DOHH2 (cell line): ENCODE measurements around the gene PTPN22.

Experiments
- H3F3A ChIP-seq: fragments of 200-600 bp; sonication (generic), shearing (Covaris generic); 2 replicates; pipeline ENCODE4 v1.6.0; 2016; ENCODE audit warnings: antibody characterized with exemption, mild to moderate bottlenecking; ENCODE audit not compliant: control insufficient read depth, insufficient read depth
- H3K27ac ChIP-seq: fragments of 200-600 bp; sonication (generic); 2 replicates; pipeline ENCODE4 v1.5.1; 2014; ENCODE audit warnings: low read depth, mild to moderate bottlenecking, low read length, moderate library complexity
- H3K27me3 ChIP-seq: fragments of 200-600 bp; sonication (generic); 2 replicates; pipeline ENCODE4 v1.6.1; 2014; ENCODE audit warnings: mild to moderate bottlenecking, low read length, mixed read lengths; ENCODE audit not compliant: control insufficient read depth
- H3K36me3 ChIP-seq: fragments of 200-600 bp; sonication (generic); 2 replicates; pipeline ENCODE4 v1.6.1; 2014; ENCODE audit warnings: mild to moderate bottlenecking, low read length, moderate library complexity, mixed read lengths; ENCODE audit not compliant: control insufficient read depth
- H3K4me1 ChIP-seq: fragments of 200-600 bp; sonication (generic); 2 replicates; pipeline ENCODE4 v1.6.1; 2014; ENCODE audit warnings: mild to moderate bottlenecking, low read length, mixed read lengths; ENCODE audit not compliant: control insufficient read depth
- H3K4me2 ChIP-seq: fragments of 200-600 bp; sonication (generic); 2 replicates; pipeline ENCODE4 v1.6.0; 2014; ENCODE audit warnings: mild to moderate bottlenecking, low read length, moderate library complexity
- H3K4me3 ChIP-seq: fragments of 200-600 bp; sonication (generic); 2 replicates; pipeline ENCODE4 v1.5.1; 2014; ENCODE audit warnings: mild to moderate bottlenecking, low read length, mixed read lengths
- H3K79me2 ChIP-seq: fragments of 200-600 bp; sonication (generic); 2 replicates; pipeline ENCODE4 v1.6.1; 2014; ENCODE audit warnings: mild to moderate bottlenecking, low read length, mixed read lengths; ENCODE audit not compliant: control insufficient read depth
- H3K9me2 ChIP-seq: fragments of 200-600 bp; sonication (generic); replicated peaks from 2 replicates; pipeline ENCODE4 v1.6.1; 2014; ENCODE audit warnings: mild to moderate bottlenecking, low read length, mixed read lengths; ENCODE audit not compliant: control insufficient read depth
- H3K9me3 ChIP-seq: fragments of 200-600 bp; sonication (generic); 2 replicates; pipeline ENCODE4 v1.6.1; 2014; ENCODE audit warnings: antibody characterized with exemption, low read length, mixed read lengths; ENCODE audit not compliant: control insufficient read depth, insufficient read depth
- H4K20me1 ChIP-seq: fragments of 200-600 bp; sonication (generic); 2 replicates; pipeline ENCODE4 v1.6.0; 2014; ENCODE audit warnings: low read depth, mild to moderate bottlenecking, antibody characterized with exemption, low read length, moderate library complexity; ENCODE audit not compliant: control insufficient read depth, insufficient read depth
- CTCF ChIP-seq: fragments of 200-600 bp; sonication (generic); IDR thresholded peaks from one replicate; pipeline ENCODE4 v1.5.1; 2014; ENCODE audit warnings: antibody characterized with exemption, mild to moderate bottlenecking, low read depth, low read length; ENCODE audit not compliant: poor library complexity, severe bottlenecking
- EZH2phosphoT487 ChIP-seq: fragments of 200-600 bp; sonication (generic); IDR thresholded peaks from 2 replicates; pipeline ENCODE4 v1.6.1; 2017; ENCODE audit warnings: borderline replicate concordance, mild to moderate bottlenecking, antibody characterized with exemption, low read length, moderate library complexity, mixed read lengths

The PTPN22 gene

DNA sequence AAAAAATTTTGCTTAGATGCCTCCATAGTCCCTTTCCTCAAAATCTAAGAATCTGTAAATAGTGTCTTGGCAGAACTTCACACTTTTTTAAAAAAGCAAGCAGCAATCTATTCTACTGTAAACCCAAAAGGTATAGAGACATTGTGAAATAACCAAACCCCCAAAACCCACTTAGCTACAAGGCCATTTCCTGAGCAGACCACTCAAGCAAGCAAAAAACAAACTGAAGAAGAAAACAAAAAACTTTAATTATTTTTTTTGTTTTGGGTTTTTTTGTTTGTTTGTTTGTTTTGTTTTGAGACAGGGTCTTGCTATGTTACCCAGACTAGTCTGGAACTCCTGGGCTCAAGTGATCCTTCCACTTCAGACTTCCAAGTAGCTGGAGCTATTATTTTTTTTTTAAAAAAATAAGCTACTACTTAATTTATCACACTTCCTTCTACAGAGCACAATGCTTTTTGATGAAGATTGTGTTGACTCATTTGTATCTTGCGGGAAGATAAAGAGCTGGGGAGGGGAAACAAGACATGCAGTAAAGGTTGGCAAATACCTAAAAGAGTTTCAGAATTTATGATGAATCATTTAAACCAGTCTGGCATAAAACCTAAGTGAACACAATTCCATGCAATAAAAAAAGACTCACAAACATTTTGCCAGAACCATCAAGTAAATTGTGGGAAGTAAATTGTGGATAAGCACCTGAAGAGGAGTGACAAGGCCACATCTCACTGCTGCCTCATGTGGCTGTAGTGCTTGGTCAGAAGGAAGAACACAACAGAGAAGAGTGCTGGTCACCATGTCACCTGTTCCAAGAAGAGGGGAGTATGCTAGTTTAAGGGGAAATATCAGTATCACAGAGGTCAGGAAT is 2.7 kb upstream of the PTPN22 start:
- Histone ChIP-seq H3K9me3 (no peaks in the 10 kb centered on the region), H4K20me1 (no peaks in the 10 kb centered on the region), H3K4me3 (peak overlapping the region; percentile 4; the same call in 1 of the 2 replicates), H3K4me1 (peaks cover 52% of the 10 kb centered on the region), H3F3A (peaks cover 21% of the 10 kb centered on the region), H3K36me3 (peaks cover 6% of the 10 kb centered on the region; the same call in 1 of the 2 replicates), H3K27me3 (no peaks in the 10 kb centered on the region), H3K9me2 (no peaks in the 10 kb centered on the region), H3K4me2 (peak overlapping the region; percentile 82), H3K27ac (peak overlapping the region; percentile 92), H3K79me2 (peaks cover 22% of the 10 kb centered on the region)
- TF ChIP-seq EZH2phosphoT487 (no peak), CTCF (peak; percentile 71)

GRCh38 chr1:113872219-113872935 is 865 bp upstream of the PTPN22 start:
- no peaks in the 10 kb centered on the region for H3K27me3 ChIP-seq
- no peak for TF ChIP-seq EZH2phosphoT487
- no peak for TF ChIP-seq CTCF
- peak overlapping the region; percentile 82 for H3K4me2 ChIP-seq
- H3K9me3 ChIP-seq = no peaks in the 10 kb centered on the region
- peaks cover 21% of the 10 kb centered on the region for H3F3A ChIP-seq
- no peaks in the 10 kb centered on the region for H3K9me2 ChIP-seq
- H3K4me3 ChIP-seq = peak overlapping the region; percentile 82
- H3K36me3 ChIP-seq = peaks cover 15% of the 10 kb centered on the region; the same call in 1 of the 2 replicates
- no peaks in the 10 kb centered on the region for H4K20me1 ChIP-seq
- peaks cover 41% of the 10 kb centered on the region for H3K79me2 ChIP-seq
- peak overlapping the region; percentile 92 for H3K27ac ChIP-seq
- peaks cover 68% of the 10 kb centered on the region for H3K4me1 ChIP-seq

DNA sequence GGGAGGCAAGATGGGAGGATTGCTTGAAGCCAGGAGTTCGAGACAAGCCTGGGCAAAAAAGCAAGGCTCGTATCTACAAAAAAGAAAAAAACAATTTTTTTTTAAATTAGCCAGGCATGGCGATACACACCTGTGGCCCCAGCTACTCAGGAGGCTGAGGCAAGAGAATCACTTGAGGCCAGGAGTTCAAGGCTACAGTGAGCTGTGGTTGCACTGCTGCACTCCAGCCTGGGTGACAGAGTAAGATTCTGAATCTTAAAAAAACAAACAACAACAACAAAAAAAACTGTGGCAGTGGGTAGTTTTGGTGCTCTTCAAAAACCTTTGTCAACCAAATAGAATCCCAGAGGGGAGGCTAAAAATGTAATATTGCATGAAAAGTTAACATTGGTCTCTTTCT is 734 bp downstream of the PTPN22 start:
- H3K4me1 ChIP-seq = peaks cover 68% of the 10 kb centered on the region
- TF ChIP-seq CTCF = no peak
- TF ChIP-seq EZH2phosphoT487 = no peak
- no peaks in the 10 kb centered on the region for H4K20me1 ChIP-seq
- peak overlapping the region; percentile 92 for H3K27ac ChIP-seq
- peaks cover 56% of the 10 kb centered on the region for H3K79me2 ChIP-seq
- H3F3A ChIP-seq = peaks cover 21% of the 10 kb centered on the region
- H3K27me3 ChIP-seq = no peaks in the 10 kb centered on the region
- no peaks in the 10 kb centered on the region for H3K9me2 ChIP-seq
- no peaks in the 10 kb centered on the region for H3K9me3 ChIP-seq
- peaks cover 17% of the 10 kb centered on the region for H3K36me3 ChIP-seq
- peak overlapping the region; percentile 82 for H3K4me2 ChIP-seq
- H3K4me3 ChIP-seq = peak overlapping the region; percentile 82
